RWPE2 (cell line): ENCODE data around the gene PLCG2.

Experiments
- ATAC-seq: fragments of 200-7000 bp; cut with Tn5 transposase; 3 replicates; pipeline ENCODE4 v1.9.1; 2021; ENCODE audit warnings: low read depth
- DNase-seq: peaks from one replicate; pipeline ENCODE4 v3.0.0-alpha.2; 2020; ENCODE audit warnings: low spot score
- H3K27ac ChIP-seq: fragments of 450-650 bp; 2 replicates; pipeline ENCODE4 v1.5.1; 2017; ENCODE audit warnings: mild to moderate bottlenecking; ENCODE audit not compliant: poor library complexity, severe bottlenecking
- H3K27me3 ChIP-seq: fragments of 250-450 bp; sonication (Bioruptor Pico); 2 replicates; pipeline ENCODE4 v1.5.1; 2021; ENCODE audit warnings: mild to moderate bottlenecking, moderate library complexity; ENCODE audit not compliant: insufficient read depth, poor library complexity, severe bottlenecking
- H3K36me3 ChIP-seq: fragments of 250-450 bp; sonication (Bioruptor Pico); 2 replicates; pipeline ENCODE4 v1.5.1; 2020; ENCODE audit warnings: low read depth, mild to moderate bottlenecking, moderate library complexity
- H3K4me1 ChIP-seq: fragments of 250-450 bp; sonication (Bioruptor Pico); 2 replicates; pipeline ENCODE4 v1.5.1; 2021; ENCODE audit warnings: mild to moderate bottlenecking, moderate library complexity; ENCODE audit not compliant: insufficient read depth, poor library complexity, severe bottlenecking
- H3K4me3 ChIP-seq: fragments of 250-450 bp; sonication (Bioruptor Pico); 2 replicates; pipeline ENCODE4 v1.5.1; 2021; ENCODE audit warnings: mild to moderate bottlenecking, moderate library complexity; ENCODE audit not compliant: severe bottlenecking
- H3K9me3 ChIP-seq: fragments of 250-450 bp; sonication (Bioruptor Pico); 2 replicates; pipeline ENCODE4 v1.5.1; 2021; ENCODE audit warnings: mild to moderate bottlenecking, moderate library complexity; ENCODE audit not compliant: severe bottlenecking
- CTCF ChIP-seq: fragments of 450-650 bp; IDR thresholded peaks from one replicate; pipeline ENCODE4 v1.5.1; 2017; ENCODE audit warnings: mild to moderate bottlenecking, moderate library complexity; ENCODE audit not compliant: poor library complexity, severe bottlenecking

PLCG2 gene

GRCh38 chr16:81744911-81745310 lies 34.2 kb upstream of the PLCG2 start:
- Histone ChIP-seq H3K9me3 (no peaks in the 10 kb centered on the region), H3K27me3 (no peaks in the 10 kb centered on the region), H3K27ac (no peak overlapping the region), H3K36me3 (no peaks in the 10 kb centered on the region), H3K4me3 (no peak overlapping the region), H3K4me1 (no peaks in the 10 kb centered on the region)
- ATAC-seq (no peak), DNase-seq (no peak)
- TF ChIP-seq CTCF, result no peak

GRCh38 chr16:81745704-81746558 lies 33.2 kb upstream of the PLCG2 start:
- peak; percentile 75; the same call in 2 of the 3 replicates for ATAC-seq
- Histone ChIP-seq H3K27me3 (no peaks in the 10 kb centered on the region), H3K4me3 (peak overlapping the region; percentile 18), H3K27ac (no peak overlapping the region), H3K4me1 (no peaks in the 10 kb centered on the region), H3K9me3 (no peaks in the 10 kb centered on the region), H3K36me3 (no peaks in the 10 kb centered on the region)
- TF ChIP-seq CTCF, result no peak
- no peak for DNase-seq

- H3K27me3 ChIP-seq, result no peaks in the 10 kb centered on the region
- H3K27ac ChIP-seq, result no peak overlapping the region
- TF ChIP-seq CTCF, result no peak
- no peaks in the 10 kb centered on the region for H3K36me3 ChIP-seq
- H3K9me3 ChIP-seq, result no peaks in the 10 kb centered on the region
- DNase-seq (no peak), ATAC-seq (no peak)
- H3K4me1 ChIP-seq, result no peaks in the 10 kb centered on the region
- peak overlapping the region; percentile 18 for H3K4me3 ChIP-seq
Measured at GRCh38 chr16:81746566-81746965, 32.5 kb upstream of the PLCG2 start.

GRCh38 chr16:81748476-81749198 lies 30.5 kb upstream of the PLCG2 start:
- Histone ChIP-seq H3K4me3 (no peak overlapping the region), H3K36me3 (no peaks in the 10 kb centered on the region), H3K27ac (no peak overlapping the region), H3K27me3 (no peaks in the 10 kb centered on the region), H3K4me1 (no peaks in the 10 kb centered on the region), H3K9me3 (no peaks in the 10 kb centered on the region)
- no peak for ATAC-seq
- no peak for TF ChIP-seq CTCF
- DNase-seq, result no peak
